ENCODE measurements around the gene ITGB1BP1. TPM values are rescaled to one million over a fixed set of nuclear protein-coding genes. Genes with fewer than 3 reads are reported as not detected.

Gene ITGB1BP1
- total and polyA plus RNA-seq, 2 of the 13 experiments (the other 11 are each of a cell fraction or from before 2014, with no cell fraction given): 106 to 108 TPM

DNA sequence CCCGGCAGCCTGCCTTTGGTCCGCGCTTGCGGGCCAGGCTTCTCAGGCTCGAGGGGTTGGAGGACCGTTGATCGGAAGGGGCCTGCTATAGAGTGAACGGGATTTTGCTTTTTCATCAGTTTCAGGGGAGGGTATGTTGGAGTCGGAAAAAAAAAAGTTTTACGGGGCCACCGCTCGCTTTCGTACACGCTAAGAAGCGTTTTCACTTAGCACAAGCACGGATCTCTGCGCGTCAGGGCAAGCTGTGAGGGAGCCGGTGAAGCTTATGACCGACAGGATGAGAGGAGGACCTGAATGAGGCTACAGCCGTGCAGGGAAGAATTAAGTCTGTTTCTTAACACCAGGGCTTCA lies 569 bp upstream of the ITGB1BP1 start (continued):
- TF ChIP-seq, protein P1, sequence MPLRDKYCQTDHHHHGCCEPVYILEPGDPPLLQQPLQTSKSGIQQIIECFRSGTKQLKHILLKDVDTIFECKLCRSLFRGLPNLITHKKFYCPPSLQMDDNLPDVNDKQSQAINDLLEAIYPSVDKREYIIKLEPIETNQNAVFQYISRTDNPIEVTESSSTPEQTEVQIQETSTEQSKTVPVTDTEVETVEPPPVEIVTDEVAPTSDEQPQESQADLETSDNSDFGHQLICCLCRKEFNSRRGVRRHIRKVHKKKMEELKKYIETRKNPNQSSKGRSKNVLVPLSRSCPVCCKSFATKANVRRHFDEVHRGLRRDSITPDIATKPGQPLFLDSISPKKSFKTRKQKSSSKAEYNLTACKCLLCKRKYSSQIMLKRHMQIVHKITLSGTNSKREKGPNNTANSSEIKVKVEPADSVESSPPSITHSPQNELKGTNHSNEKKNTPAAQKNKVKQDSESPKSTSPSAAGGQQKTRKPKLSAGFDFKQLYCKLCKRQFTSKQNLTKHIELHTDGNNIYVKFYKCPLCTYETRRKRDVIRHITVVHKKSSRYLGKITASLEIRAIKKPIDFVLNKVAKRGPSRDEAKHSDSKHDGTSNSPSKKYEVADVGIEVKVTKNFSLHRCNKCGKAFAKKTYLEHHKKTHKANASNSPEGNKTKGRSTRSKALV (CRISPR knock-in tag; IDR thresholded peaks at IDR 0.05): no peak
- no peak for TF ChIP-seq ZNF580 (CRISPR knock-in tag; IDR thresholded peaks at IDR 0.05; ENCODE audit: borderline replicate concordance, low read depth)
- no peak for TF ChIP-seq MED13 (CRISPR knock-in tag; IDR thresholded peaks at IDR 0.05)
- TF ChIP-seq, protein P2, sequence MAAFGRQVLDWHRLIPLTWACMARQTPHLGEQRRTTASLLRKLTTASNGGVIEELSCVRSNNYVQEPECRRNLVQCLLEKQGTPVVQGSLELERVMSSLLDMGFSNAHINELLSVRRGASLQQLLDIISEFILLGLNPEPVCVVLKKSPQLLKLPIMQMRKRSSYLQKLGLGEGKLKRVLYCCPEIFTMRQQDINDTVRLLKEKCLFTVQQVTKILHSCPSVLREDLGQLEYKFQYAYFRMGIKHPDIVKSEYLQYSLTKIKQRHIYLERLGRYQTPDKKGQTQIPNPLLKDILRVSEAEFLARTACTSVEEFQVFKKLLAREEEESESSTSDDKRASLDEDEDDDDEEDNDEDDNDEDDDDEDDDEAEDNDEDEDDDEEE (CRISPR knock-in tag; IDR thresholded peaks at IDR 0.05): peak; percentile 43; the same call in 1 of the 2 replicates
- no peak for TF ChIP-seq SRF (IDR thresholded peaks at IDR 0.05; ENCODE audit: low read depth, low read length)
- TF ChIP-seq SNAI1 (CRISPR knock-in tag; IDR thresholded peaks at IDR 0.05; ENCODE audit: borderline replicate concordance): peak; percentile 7; the same call in 1 of the 2 replicates
- no peak for TF ChIP-seq MED8 (CRISPR knock-in tag; IDR thresholded peaks at IDR 0.05; ENCODE audit: insufficient replicate concordance)
- no peak for TF ChIP-seq HMGXB3 (CRISPR knock-in tag; IDR thresholded peaks at IDR 0.05; ENCODE audit: borderline replicate concordance)
- no peak for TF ChIP-seq FOSL2 (CRISPR knock-in tag; IDR thresholded peaks at IDR 0.05)
- TF ChIP-seq REPIN1 (CRISPR knock-in tag; IDR thresholded peaks at IDR 0.05; ENCODE audit: borderline replicate concordance, low read depth): no peak; the same call in 1 of the 2 replicates
- TF ChIP-seq SOX6 (IDR thresholded peaks at IDR 0.05): no peak
- TF ChIP-seq SOX6 (CRISPR knock-in tag; IDR thresholded peaks at IDR 0.05): no peak
- 0 out of 2 replicates have a peak, but pooled peaks have one; percentile 45 for TF ChIP-seq ZNF773 (CRISPR knock-in tag; IDR thresholded peaks at IDR 0.05; ENCODE audit: borderline replicate concordance)
- TF ChIP-seq ZNF761 (CRISPR knock-in tag; conservative IDR thresholded peaks at IDR 0.05): no peak
- TF ChIP-seq PITX1 (CRISPR knock-in tag; IDR thresholded peaks at IDR 0.05): no peak
- no peak for TF ChIP-seq ZNF777 (CRISPR knock-in tag; IDR thresholded peaks at IDR 0.05)
- TF ChIP-seq ZNF256 (CRISPR knock-in tag; conservative IDR thresholded peaks at IDR 0.05): no peak
- no peak for TF ChIP-seq KLF11 (CRISPR knock-in tag; IDR thresholded peaks at IDR 0.05)
- TF ChIP-seq ZNF563 (CRISPR knock-in tag; IDR thresholded peaks at IDR 0.05): no peak
- TF ChIP-seq HOXA5 (CRISPR knock-in tag; IDR thresholded peaks at IDR 0.05): 0 out of 2 replicates have a peak, but pooled peaks have one; percentile 2
- TF ChIP-seq, protein P3, sequence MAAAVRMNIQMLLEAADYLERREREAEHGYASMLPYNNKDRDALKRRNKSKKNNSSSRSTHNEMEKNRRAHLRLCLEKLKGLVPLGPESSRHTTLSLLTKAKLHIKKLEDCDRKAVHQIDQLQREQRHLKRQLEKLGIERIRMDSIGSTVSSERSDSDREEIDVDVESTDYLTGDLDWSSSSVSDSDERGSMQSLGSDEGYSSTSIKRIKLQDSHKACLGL (CRISPR knock-in tag; IDR thresholded peaks at IDR 0.05): no peak
- 0 out of 2 replicates have a peak, but pooled peaks have one; percentile 51 for TF ChIP-seq ZNF572 (CRISPR knock-in tag; IDR thresholded peaks at IDR 0.05)
- TF ChIP-seq ERF (CRISPR knock-in tag; IDR thresholded peaks at IDR 0.05): no peak
- TF ChIP-seq SMARCE1 (IDR thresholded peaks at IDR 0.05; ENCODE audit: borderline replicate concordance): no peak
- no peak for TF ChIP-seq KMT2B (CRISPR knock-in tag; IDR thresholded peaks at IDR 0.05)

All from HepG2 (cell line).